Panc1 (cell line): ENCODE measurements around the gene SIGLECL1.

Experiments
- POLR2AphosphoS5 ChIP-seq: IDR thresholded peaks from 2 replicates; pipeline ENCODE4 v1.6.1; 2012; ENCODE audit warnings: mild to moderate bottlenecking, low read depth, low read length, moderate library complexity
- SIN3A ChIP-seq: IDR thresholded peaks from 2 replicates; pipeline ENCODE4 v1.6.1; 2012; ENCODE audit warnings: low read depth, mild to moderate bottlenecking, low read length, moderate library complexity, borderline replicate concordance; ENCODE audit not compliant: insufficient read depth
- TF ChIP-seq, protein P1 (sequence below): fragments of 450-650 bp; IDR thresholded peaks from 2 replicates; pipeline ENCODE4 v1.5.1; 2017; ENCODE audit warnings: mild to moderate bottlenecking
- TF ChIP-seq, protein P2 (sequence below), 2 experiments: IDR thresholded peaks; 2 replicates each; pipeline ENCODE4 v1.6.1; 2011 to 2012; ENCODE audit warnings: low read depth in 2 of 2, control low read depth in 1 of 2, low read length in 1 of 2, mild to moderate bottlenecking in 1 of 2, moderate library complexity in 1 of 2; ENCODE audit not compliant: insufficient read depth in 1 of 2

DNA sequence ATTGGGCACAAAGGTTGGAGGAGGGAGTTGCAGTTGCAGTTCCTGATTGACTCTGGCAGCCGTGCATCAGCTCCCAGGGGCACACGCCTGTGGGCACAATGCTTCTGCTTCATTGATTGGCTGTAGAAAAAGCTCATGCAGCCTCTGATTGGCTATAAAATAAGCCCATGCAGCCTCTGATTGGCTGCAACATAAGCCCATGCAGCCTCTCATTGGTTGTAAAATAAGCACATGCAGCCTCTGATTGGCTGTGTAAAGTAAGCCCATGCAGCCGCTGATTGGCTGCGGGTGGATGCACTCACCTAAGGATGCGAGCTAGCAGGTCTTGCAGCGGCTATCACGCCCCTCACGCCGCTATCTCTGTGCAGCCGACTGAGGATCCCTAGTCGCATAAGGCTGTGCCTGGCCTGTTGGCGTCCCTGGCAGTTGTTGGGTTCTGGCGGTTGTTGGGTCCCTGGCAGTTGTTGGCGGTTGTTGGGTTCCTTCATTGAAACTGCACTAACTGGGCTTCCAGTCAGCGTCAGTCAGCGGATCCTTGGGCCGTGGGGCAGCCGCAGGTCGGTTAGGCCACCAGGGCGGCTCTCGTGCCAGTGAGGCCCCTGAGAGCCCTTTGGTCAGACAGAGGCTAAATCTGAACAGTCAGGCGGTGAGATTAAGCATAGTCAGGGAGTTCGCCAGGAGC, at the start of gene SIGLECL1:
- TF ChIP-seq, protein P1, sequence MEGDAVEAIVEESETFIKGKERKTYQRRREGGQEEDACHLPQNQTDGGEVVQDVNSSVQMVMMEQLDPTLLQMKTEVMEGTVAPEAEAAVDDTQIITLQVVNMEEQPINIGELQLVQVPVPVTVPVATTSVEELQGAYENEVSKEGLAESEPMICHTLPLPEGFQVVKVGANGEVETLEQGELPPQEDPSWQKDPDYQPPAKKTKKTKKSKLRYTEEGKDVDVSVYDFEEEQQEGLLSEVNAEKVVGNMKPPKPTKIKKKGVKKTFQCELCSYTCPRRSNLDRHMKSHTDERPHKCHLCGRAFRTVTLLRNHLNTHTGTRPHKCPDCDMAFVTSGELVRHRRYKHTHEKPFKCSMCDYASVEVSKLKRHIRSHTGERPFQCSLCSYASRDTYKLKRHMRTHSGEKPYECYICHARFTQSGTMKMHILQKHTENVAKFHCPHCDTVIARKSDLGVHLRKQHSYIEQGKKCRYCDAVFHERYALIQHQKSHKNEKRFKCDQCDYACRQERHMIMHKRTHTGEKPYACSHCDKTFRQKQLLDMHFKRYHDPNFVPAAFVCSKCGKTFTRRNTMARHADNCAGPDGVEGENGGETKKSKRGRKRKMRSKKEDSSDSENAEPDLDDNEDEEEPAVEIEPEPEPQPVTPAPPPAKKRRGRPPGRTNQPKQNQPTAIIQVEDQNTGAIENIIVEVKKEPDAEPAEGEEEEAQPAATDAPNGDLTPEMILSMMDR: no peak
- TF ChIP-seq POLR2AphosphoS5 (no peak), SIN3A (no peak)
- TF ChIP-seq, protein P2, sequence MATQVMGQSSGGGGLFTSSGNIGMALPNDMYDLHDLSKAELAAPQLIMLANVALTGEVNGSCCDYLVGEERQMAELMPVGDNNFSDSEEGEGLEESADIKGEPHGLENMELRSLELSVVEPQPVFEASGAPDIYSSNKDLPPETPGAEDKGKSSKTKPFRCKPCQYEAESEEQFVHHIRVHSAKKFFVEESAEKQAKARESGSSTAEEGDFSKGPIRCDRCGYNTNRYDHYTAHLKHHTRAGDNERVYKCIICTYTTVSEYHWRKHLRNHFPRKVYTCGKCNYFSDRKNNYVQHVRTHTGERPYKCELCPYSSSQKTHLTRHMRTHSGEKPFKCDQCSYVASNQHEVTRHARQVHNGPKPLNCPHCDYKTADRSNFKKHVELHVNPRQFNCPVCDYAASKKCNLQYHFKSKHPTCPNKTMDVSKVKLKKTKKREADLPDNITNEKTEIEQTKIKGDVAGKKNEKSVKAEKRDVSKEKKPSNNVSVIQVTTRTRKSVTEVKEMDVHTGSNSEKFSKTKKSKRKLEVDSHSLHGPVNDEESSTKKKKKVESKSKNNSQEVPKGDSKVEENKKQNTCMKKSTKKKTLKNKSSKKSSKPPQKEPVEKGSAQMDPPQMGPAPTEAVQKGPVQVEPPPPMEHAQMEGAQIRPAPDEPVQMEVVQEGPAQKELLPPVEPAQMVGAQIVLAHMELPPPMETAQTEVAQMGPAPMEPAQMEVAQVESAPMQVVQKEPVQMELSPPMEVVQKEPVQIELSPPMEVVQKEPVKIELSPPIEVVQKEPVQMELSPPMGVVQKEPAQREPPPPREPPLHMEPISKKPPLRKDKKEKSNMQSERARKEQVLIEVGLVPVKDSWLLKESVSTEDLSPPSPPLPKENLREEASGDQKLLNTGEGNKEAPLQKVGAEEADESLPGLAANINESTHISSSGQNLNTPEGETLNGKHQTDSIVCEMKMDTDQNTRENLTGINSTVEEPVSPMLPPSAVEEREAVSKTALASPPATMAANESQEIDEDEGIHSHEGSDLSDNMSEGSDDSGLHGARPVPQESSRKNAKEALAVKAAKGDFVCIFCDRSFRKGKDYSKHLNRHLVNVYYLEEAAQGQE (IDR thresholded peaks at IDR 0.05; ENCODE audit: insufficient read depth in 1 of 2, low read depth in 2 of 2, low read length in 1 of 2): no peak
